ENCODE results near the gene MIOX.

- TF ChIP-seq CTCF (IDR thresholded peaks at IDR 0.05) (no peak), POLR2A (IDR thresholded peaks at IDR 0.05) (no peak)
Observed at GRCh38 chr22:50519151-50519550, 32.5 kb downstream of the MIOX start.
